DOHH2 (cell line): ENCODE measurements around the gene ABR.

Experiments used
- EZH2phosphoT487 ChIP-seq: fragments of 200-600 bp; sonication (generic); IDR thresholded peaks from 2 replicates; pipeline ENCODE4 v1.6.1; 2017; ENCODE audit warnings: borderline replicate concordance, mild to moderate bottlenecking, antibody characterized with exemption, low read length, moderate library complexity, mixed read lengths
- TF ChIP-seq, protein P1 (sequence below): fragments of 200-600 bp; sonication (generic); IDR thresholded peaks from one replicate; pipeline ENCODE4 v1.5.1; 2014; ENCODE audit warnings: antibody characterized with exemption, mild to moderate bottlenecking, low read depth, low read length; ENCODE audit not compliant: poor library complexity, severe bottlenecking

DNA sequence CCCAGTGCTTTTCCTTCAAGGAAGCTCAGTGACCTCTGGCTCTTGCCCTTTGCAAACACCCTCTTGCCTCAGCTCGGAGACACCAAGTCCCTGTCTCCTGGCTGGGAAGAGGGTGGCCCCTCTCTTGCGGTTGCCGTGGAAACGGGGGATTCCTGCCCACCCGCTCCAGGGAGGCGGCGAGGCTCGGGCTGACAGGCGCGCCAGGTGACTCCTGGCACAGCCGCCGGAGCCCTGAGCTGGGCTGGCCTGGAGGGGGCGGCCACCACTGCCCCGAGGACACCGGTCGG lies 71.4 kb downstream of the ABR start:
- TF ChIP-seq, protein P1, sequence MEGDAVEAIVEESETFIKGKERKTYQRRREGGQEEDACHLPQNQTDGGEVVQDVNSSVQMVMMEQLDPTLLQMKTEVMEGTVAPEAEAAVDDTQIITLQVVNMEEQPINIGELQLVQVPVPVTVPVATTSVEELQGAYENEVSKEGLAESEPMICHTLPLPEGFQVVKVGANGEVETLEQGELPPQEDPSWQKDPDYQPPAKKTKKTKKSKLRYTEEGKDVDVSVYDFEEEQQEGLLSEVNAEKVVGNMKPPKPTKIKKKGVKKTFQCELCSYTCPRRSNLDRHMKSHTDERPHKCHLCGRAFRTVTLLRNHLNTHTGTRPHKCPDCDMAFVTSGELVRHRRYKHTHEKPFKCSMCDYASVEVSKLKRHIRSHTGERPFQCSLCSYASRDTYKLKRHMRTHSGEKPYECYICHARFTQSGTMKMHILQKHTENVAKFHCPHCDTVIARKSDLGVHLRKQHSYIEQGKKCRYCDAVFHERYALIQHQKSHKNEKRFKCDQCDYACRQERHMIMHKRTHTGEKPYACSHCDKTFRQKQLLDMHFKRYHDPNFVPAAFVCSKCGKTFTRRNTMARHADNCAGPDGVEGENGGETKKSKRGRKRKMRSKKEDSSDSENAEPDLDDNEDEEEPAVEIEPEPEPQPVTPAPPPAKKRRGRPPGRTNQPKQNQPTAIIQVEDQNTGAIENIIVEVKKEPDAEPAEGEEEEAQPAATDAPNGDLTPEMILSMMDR, result no peak
- TF ChIP-seq EZH2phosphoT487, result no peak
